DMS79 (cell line): Measurements from ENCODE around the gene NAT8L.

Experiments used
- DNase-seq: peaks from one replicate; lab custom pipeline; 2025; lab: John Stamatoyannopoulos, UW

Gene NAT8L

DNA sequence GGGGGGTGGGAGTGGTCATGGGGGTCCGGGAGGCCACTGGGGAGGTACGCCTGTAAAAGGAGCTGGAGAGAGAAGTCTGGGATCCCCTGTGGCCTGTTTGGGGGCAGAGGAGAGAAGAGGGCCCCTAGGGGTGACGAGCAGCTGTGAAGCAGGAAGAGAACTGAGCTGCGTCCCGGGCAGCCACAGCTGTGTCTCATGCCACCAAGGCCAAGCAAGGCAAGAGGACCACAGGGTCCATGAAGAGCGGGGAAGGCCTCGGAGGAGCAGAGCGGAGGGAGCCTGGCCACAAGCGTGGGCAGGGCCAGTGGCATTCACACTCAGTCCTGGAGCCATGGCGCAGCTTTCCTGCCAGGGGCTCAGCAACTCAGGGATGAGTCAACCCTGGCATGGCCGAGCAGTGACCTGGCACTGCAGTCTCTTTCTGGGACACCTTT is 13.6 kb upstream of the NAT8L start:
- DNase-seq, result no peak

DNA sequence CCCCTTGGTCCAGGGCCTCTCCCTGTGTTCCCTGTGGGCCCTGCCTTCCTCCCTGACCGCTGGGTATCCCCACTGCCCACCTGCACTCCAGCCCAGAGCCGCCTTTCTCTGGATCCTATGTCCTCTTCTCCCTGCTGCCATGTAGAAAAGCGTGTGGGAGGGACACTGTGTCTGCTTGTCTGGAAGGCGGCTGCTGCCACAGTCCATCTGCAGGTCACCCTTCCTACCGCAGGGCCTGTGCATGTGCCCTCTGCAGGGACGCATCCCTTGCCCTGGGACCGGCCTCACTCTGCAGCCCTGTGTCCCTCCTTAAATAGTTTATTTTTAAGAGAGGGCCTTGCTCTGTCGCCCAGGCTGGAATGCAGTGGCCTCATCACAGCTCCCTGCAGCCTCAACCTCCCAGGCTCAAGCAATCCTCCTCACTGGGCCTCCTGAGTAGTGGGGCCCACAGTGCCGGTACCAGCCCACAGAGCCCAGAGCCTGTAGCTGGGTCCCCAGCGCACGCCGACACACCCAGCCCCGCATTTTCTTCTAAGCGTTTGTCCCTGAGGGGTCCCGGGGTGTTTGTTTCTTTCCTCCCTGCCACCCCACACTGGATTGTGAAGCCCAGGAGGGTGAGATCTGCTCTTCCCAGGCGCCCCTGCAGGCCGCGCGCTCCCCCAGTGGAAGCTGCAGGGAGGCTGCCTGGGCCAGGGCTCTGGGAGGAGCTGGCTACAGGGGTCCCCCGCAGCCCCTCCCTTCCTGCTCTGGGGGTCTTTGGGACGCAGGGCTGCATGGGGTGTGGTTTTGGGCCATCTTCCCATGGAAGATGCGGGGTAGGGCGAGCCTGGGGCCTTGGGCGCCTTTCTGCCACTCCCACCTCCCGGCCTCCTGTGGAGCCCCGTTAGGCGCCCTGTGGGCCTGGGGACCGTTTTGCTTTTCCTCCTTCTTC is 12.8 kb upstream of the NAT8L start:
- no peak for DNase-seq

DNA sequence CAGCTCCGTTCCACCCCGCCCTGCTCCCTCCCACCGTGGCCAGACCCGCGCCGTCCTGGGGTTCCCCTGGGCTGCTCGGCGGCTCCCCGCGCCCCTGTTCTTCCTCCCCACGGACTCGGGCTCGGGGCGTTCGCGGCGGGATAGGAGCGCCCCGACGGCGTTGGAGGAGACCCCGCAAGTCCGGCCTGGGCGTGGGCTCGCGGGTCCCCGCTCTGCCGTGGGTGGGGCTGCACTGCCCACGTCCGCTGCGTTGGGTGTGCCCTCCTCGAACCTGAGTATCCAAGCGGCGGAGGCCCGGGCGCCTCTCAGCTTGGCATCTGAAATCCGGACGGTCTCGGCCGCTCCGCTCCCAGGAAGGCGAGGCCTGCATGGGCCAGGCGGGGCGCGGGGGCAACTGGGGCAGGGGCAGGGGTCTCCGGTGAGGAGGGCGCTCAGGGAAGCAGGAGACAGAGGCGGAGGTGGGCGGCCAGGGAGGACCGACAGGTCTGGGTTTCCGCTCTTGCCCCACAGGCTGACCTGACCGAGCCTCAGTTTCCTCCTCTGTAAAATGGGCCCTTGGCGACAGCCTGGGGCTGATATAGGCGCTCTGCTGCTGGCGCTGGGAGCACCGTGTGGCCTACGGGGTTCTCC is 12.0 kb upstream of the NAT8L start:
- no peak for DNase-seq

DNA sequence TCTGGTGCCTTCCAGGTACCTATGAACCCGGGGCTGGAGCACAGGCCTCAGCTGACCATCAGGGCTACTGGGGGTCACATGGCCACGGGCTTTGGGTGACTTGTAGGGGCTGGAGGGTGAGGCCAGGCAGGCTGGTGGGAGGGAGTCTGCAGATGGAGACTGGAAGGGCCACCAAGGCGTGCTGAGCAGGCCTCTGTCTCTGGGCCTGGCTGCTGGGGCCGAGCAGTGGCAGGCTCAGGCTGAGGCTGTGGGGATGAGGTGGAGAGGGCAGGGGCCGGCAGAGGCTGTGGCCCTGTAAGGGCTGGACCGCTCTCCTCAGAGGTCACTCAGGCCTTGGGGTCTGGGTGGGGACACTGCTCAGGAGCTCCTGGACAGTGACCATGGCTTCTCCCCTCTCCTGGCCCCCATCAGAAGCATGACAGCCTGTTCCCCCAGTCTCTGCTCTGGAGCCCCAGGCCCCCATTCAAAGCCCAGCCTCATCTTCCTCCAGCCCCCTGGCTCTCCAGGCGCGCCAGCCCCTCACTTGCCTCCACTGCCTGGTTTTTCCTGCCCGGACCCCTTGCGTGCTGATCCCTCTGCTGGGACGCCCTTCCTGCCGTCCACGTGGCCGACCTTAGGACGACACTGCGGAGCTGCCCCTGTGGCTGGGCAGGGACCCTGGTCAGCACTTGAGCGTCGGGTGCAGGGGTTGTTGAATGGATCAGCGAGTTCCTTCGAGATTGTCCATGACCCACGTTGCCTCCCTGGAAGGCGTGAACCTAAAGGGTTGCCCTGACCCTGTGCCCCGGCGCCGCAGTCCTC is 11.1 kb upstream of the NAT8L start:
- no peak for DNase-seq

DNA sequence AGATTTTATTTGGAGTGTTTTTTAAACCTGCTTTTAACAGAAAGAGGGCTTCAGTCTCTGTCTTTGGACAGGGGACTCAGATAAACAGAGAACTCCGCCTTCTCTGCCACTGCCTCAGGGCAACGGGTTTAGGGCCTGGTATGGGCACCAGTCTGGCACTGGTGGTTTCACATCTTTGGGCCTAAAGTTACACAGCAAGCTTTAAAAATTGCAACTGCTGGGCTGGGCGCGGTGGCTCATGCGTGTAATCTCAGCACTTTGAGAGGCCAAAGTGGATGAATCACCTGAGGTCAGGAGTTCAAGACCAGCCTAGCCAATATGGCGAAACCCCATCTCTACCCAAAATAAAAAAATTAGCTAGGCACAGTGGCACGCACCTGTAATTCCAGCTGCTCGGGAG is 10.3 kb upstream of the NAT8L start:
- DNase-seq, result no peak

DNA sequence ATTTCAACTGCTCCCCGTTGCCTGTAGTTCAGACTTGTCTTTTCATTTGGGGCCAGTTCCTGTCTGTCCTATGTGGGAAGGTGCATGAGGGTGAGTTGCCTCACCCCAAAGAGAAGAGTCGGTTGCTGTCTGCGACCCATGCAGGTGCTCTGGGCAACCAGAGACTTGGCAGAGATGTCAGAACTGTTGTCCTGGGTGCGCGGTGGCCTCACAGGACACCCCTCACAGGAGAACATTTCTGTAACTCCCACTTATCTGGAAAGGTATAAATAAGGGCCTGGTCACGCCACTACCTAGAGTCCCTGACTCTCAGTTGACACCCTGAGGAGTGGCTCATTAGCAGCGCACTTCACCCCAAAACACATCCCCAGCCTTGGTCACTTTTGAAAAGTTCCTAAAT is 9.7 kb upstream of the NAT8L start:
- DNase-seq, result no peak

DNA sequence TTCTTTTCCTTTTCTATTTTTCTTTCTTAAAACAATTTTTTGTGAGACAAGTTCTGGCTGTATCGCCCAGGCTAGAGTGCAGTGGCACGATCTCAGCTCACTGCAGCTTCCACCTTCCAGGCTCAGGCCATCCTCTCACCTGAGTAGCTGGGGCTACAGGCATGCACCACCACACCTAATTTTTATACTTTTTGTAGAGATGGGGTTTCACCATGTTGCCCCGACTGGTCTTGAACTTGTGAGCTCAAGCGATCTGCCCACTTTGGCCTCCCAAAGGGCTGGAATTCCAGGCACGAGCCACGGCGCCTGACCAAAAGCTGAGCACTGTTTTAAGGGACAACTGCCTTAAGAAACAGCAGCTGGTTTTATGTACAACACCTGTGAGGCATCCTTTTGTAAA is 9.3 kb upstream of the NAT8L start:
- DNase-seq, result no peak

DNA sequence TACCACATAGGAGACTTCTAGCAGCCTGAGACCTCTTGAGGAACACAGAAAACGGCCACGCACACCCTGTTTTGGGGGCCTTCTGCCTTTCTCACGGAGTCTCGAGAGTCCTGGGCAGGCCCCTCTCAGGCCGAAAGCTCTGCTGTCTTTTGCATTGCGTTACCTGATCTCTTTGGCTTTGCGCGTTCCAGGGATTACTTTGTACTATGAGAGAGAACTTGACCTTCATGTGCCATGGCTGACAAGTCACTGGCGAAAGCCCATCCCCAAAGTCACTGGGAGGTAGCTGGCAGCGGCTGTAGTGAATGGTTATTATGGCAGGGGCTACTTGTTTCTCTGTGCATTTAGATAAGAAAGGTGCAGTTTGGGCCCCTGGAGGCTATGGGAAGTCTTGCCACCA is 8.0 kb upstream of the NAT8L start:
- DNase-seq, result no peak

DNA sequence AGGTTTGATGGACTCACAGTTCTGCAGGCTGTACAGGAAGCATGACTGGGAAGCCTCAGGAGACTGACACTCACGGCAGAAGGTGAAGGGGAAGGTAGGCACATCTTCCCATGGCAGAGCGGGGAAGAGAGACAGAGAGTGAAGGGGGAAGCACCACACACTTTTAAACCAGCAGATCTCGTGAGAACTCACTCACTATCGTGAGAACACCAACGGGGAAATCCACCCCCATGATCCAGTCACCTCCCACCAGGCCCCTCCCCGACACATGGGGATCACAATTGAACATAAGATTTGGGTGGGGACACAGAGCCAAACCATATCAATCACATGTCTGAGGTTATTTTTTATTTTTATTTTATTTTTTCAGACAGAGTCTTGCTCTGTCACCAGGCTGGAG is 4.9 kb upstream of the NAT8L start:
- DNase-seq, result no peak

DNA sequence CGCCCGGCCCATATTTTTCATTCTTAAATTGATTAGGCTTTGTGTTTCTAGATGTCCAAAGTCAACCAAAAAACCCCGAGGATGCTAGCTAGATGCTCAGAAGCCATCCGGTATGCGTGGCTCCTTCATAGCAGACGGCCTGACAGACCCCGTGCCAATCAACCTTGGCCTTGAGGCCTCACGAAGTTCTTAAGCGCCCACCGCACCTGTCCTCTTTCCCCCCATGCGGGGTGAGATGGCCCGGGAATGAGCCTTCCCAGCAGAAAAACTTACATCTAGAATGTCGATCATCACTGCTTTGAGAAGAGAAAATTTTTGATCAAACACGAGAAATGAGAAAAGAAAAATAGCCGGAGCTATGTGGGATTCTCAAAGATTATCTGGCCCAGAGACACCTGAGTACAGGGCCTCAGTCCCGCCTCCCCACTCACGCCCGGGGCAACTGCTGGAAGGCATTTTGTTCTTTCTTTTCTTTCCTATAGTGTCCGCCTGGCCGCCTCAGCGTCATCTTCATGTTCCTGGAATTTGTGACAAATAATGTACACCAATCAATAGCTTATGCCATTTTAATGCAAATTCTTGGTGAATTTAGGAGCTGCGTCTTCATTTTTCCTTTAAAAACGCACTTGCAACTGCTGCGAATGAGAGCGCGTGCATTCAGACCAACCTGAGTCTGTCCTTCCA is 1.6 kb upstream of the NAT8L start:
- no peak for DNase-seq

DNA sequence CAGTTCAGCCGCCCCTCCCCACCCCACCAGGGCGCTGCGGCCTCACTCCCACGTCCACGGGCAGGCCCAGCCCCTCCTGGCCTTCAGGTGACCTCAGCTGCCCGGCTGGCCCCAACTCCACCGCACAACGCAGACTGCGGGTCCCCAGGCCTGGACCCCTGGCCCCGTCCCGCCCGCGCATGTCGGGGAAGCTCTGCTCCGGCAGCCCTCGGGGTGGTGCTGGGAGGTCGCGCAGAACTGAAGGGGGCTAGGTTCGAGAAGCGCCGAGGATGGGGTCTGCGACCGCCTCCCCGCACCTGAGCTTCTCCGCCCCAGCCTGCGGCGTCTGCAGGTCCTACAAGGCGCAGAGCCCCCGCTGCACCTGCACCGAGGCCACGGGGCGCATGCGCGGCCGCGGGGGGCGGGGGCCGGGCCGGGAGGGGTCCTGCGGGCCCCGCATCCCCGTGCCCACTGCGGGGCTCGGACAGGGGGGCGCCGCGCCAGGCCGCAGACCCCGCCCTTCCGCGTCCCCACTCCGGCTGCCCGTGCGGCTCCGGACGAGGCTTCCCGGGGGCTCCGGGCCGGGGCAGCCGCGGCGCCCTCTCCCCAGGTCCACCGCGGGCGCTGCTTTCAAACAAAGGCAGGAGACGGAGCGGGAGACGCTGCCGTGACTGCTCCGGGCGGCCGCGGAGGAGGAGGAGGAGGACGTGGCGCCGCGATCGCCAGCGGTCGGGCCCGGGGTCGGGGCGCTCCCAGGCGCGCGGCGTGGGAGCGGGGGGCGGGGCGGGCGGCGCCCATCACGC is 672 bp upstream of the NAT8L start:
- DNase-seq, result no peak

DNA sequence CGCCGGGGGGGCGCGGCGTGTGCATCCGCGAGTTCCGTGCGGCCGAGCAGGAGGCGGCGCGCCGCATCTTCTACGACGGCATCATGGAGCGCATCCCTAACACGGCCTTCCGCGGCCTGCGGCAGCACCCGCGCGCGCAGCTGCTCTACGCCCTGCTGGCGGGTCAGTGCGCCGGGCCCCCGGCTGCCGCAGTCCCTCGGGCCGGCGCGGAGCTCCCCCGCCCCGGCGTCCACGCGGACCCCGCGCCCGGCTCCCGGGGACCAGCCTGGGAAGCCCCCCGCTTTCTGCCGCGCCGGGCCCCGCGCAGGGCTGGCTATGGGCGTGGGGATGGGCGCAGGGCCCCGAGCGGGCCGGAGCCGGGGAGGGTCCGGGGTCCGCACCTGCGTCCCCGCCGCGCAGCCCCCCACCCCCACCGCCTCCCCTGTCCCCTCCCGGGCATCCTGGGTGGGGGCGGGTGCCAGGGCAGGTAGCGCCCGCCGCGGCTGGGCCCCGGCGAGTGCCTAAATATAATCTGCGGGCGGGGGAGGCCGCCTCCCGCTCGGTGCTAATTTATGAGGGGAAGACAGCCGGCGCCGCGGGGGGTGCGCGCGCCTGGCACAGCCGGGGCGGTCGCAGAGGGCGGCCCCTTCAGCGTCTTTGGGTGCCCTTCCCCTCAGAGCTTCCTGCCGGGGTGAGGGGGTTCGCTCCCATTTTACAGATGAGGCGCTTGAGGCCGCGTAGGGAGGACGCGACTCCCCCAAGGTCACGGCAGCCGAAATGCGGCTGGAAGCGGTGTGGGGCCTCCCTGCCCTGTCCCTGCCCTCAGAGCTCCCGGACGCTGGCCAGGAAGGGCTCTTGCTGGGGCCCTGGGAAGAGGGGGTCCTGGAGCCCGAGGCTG is 837 bp downstream of the NAT8L start:
- DNase-seq, result no peak

DNA sequence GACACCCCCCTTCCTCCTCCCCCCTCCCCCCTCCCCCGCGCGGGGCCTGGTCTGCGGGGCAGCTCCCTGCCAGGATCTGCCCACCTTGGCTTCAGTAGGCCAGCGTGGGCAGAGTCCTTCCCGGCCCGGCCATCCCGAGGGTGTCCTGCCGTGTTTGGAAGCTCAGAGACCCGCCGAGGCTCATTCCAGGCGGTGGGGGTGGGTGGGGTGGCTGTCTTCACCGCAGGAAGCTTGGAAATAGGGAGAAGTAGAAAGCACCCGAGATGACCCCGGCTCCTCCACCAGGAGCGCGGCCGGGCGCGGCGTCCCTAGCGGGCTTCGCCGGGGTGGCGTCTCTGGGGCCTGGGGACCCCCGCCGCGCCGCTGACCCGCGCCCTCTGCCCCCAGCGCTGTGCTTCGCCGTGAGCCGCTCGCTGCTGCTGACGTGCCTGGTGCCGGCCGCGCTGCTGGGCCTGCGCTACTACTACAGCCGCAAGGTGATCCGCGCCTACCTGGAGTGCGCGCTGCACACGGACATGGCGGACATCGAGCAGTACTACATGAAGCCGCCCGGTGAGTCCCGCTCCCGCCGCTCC is 1.6 kb downstream of the NAT8L start:
- no peak for DNase-seq

DNA sequence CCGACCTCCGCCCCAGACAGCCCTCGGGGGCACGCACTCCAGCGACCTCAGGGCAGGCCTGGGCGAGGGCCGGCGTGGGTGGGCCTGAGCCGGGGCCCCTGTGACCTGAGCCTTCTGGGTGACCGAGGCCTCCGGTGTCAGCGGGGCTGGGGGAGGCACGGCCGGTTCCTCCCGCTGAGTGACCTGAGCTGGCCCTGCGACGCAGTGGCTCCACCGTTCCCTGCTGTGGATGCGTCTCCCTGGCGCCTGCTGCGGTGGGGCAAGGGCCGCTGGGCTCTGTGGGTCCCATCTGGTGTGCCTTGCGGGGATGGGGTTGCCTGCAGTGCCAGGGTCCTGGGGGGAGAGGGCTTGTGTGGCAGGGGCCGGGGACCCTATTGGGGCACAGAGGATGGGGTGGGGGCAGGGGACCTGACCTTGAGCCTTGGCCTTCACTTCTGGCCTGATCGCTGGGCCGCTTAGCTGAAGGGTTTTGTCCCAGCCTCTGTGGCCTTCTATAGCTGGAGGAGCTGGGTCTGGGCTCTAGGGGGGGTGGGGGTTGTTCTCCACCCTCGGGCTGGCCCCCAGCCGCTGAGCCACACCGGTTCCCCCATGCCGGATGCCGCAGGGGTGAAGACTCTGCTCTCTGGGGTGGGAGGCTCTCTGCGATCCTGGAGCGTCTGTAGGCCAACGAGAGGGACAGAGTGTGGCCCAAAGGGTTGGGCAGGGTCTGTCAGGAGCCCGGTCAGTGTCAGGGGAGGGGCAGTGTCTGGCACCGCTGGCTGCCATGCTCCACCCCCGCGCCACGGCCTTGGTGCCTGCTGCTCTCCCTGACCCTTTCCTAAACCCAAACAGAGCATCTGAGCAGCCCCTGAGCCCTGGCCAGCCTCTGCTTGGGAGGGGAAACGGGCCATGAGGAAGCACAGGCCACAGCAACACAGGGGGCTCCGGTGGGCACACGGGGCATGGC is 2.3 kb downstream of the NAT8L start:
- no peak for DNase-seq

DNA sequence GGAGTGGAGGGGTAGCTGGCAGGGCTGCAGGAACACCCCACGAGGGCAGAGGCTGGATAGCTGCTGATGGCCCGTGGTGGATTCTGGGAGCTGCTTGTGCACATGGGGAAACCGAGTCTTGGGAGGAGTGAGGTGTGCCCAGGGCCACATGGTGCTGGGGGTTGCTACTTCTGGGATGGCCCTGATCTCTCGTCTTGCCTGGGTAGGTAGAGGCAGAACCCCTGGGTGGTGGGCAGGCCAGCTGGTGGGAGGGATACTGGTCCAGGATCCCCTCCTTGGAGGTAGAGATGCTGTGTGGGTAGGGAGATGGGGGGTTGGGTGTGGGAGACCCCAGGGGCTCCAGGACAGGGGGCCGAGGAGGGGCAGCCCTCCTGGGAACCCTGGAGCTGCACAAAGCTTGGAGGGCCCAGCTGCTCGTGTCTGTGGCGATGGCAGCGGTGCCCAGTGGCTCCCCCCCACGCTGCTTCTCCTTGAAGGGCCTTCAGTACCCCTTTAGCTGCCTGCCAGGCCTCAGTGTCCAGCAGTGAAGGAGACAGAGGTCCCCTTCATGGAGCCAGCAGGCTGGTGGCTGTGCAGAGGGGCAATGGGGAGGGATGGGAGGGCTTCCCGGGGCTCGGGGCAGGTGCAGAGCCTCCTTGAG is 3.2 kb downstream of the NAT8L start:
- no peak for DNase-seq

DNA sequence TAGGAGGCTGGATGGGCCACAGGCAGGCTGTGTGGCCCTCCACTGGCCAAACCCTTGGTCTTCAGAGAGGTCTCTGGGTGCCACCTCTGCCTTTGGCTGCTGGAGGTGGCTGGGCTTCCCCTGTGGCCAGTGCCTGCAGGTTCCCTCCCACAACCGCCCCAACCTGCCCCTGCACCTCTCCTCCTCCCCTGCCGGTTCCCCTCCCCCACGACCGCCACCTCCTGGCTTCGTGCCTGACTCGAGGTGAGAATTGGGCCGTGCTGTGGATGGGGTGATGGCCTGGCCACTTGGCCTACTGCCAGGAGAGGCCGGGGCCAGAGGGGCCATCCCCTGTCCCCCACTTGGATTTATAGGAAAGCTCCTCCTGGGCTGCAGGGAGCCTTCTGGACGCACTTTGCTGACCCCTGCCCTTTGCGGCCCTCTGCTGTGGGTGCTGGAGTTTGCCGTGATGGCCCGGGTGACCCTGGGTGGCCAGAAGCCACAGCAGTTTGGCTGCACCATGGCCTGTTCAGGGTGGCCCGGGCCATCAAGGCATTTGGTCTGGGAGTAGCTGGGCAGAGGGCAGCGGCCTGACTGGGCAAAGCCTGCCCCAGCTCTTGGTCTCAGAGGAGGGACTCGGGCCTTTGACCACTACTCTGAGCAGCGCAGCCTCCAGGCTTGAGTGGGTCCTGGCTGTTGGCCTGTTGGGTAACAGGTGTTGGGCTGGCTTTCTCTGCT is 3.8 kb downstream of the NAT8L start:
- DNase-seq, result no peak

DNA sequence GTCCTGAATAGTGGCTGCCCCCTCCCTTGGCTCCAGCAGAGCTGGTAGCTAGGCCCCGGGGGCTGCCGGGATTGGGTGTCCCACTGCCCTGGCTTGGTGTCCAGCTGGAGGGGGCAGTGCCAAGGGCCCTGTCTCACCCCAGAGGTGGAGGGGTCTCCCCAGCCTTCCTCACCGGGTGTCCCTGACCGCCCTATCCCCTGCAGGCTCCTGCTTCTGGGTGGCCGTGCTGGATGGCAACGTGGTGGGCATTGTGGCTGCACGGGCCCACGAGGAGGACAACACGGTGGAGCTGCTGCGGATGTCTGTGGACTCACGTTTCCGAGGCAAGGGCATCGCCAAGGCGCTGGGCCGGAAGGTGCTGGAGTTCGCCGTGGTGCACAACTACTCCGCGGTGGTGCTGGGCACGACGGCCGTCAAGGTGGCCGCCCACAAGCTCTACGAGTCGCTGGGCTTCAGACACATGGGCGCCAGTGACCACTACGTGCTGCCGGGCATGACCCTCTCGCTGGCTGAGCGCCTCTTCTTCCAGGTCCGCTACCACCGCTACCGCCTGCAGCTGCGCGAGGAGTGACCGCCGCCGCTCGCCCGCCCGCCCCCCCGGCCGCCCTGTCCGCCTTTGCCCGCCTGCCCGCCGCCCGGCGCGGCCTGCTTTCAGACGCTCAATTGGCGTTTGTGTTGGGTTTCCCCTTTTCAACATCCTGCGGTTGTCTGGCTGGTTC is 4.6 kb downstream of the NAT8L start:
- DNase-seq, result no peak
